Type B pancreatic cell (in vitro differentiated cells): ENCODE results near the gene MSI2. TPM values are rescaled to one million over a fixed set of nuclear protein-coding genes. Genes with fewer than 3 reads are reported as not detected.
A peak's percentile ranks its signal among the peaks of the same experiment; 100 is the strongest.

Experiments
- DNase-seq: peaks from one replicate; pipeline ENCODE4 v3.0.0; 2021; ENCODE audit warnings: mixed read lengths; ENCODE audit not compliant: unreplicated experiment; ENCODE audit errors: extremely low spot score
- H3K27ac Mint-ChIP-seq: 2 replicates; pipeline ENCODE4 v1.8.0; 2021; ENCODE audit warnings: mild to moderate bottlenecking, mixed read lengths
- H3K27me3 Mint-ChIP-seq: 2 replicates; pipeline ENCODE4 v1.8.0; 2021; ENCODE audit warnings: mixed read lengths
- H3K36me3 Mint-ChIP-seq: 2 replicates; pipeline ENCODE4 v1.8.0; 2021; ENCODE audit warnings: mixed read lengths
- H3K4me1 Mint-ChIP-seq: one replicate; pipeline ENCODE4 v1.8.0; 2021; ENCODE audit warnings: mixed read lengths; ENCODE audit not compliant: unreplicated experiment
- H3K4me3 Mint-ChIP-seq: 2 replicates; pipeline ENCODE4 v1.8.0; 2021; ENCODE audit warnings: mild to moderate bottlenecking, mixed read lengths
- H3K9me3 Mint-ChIP-seq: 2 replicates; pipeline ENCODE4 v1.8.0; 2021; ENCODE audit warnings: mixed read lengths
- CTCF ChIP-seq: fragments of 200-600 bp; sonication (generic); conservative IDR thresholded peaks from 2 replicates; pipeline ENCODE4 v1.5.0; 2021; ENCODE audit warnings: antibody characterized with exemption, mild to moderate bottlenecking
- total RNA-seq: library from RNA; stranded (reverse); gene quantifications from 2 replicates; pipeline ENCODE4 v1.2.1, GENCODE V29; 2021; ENCODE audit warnings: low replicate concordance

Gene MSI2
- total RNA-seq, 1 donor from 2014 or later = 158 TPM

- Mint-ChIP-seq H3K4me3 (no peak overlapping the region), H3K27me3 (no peaks in the 10 kb centered on the region), H3K36me3 (peaks cover 34% of the 10 kb centered on the region), H3K9me3 (no peaks in the 10 kb centered on the region), H3K27ac (no peak overlapping the region), H3K4me1 (peaks cover 48% of the 10 kb centered on the region)
- DNase-seq = no peak
- no peak for TF ChIP-seq CTCF
These were observed 144.3 kb downstream of the MSI2 start for GRCh38 chr17:57400648-57401047.

- Mint-ChIP-seq H3K27ac (no peak overlapping the region), H3K36me3 (peaks cover 34% of the 10 kb centered on the region), H3K4me3 (no peak overlapping the region), H3K9me3 (no peaks in the 10 kb centered on the region), H3K4me1 (peaks cover 48% of the 10 kb centered on the region), H3K27me3 (no peaks in the 10 kb centered on the region)
- peak; percentile 43 for TF ChIP-seq CTCF
- no peak for DNase-seq
These were observed 145.5 kb downstream of the MSI2 start for GRCh38 chr17:57401556-57402488.

- Mint-ChIP-seq H3K36me3 (peaks cover 34% of the 10 kb centered on the region), H3K27me3 (no peaks in the 10 kb centered on the region), H3K4me3 (no peak overlapping the region), H3K9me3 (no peaks in the 10 kb centered on the region), H3K27ac (no peak overlapping the region), H3K4me1 (peaks cover 51% of the 10 kb centered on the region)
- DNase-seq = no peak
- TF ChIP-seq CTCF = no peak
These were observed 146.4 kb downstream of the MSI2 start for GRCh38 chr17:57402681-57403180.

- Mint-ChIP-seq H3K27me3 (no peaks in the 10 kb centered on the region), H3K9me3 (no peaks in the 10 kb centered on the region), H3K4me3 (no peak overlapping the region), H3K4me1 (peaks cover 51% of the 10 kb centered on the region), H3K27ac (no peak overlapping the region), H3K36me3 (peaks cover 33% of the 10 kb centered on the region)
- TF ChIP-seq CTCF = no peak
- DNase-seq = no peak
These were observed 146.9 kb downstream of the MSI2 start for GRCh38 chr17:57403236-57403635.

- Mint-ChIP-seq H3K27me3 (no peaks in the 10 kb centered on the region), H3K36me3 (peaks cover 37% of the 10 kb centered on the region), H3K4me1 (peaks cover 59% of the 10 kb centered on the region), H3K4me3 (no peak overlapping the region), H3K27ac (no peak overlapping the region), H3K9me3 (no peaks in the 10 kb centered on the region)
- TF ChIP-seq CTCF = no peak
- DNase-seq = no peak
These were observed 147.8 kb downstream of the MSI2 start for GRCh38 chr17:57404073-57404472.
